ENCODE data around the gene NFU1. TPM values are rescaled to one million over a fixed set of nuclear protein-coding genes. Genes with fewer than 3 reads are reported as not detected.

The NFU1 gene
- total and polyA plus RNA-seq, 2 of the 4 experiments (the other 2 are of a cell fraction) = 24.0 to 32.4 TPM

DNA sequence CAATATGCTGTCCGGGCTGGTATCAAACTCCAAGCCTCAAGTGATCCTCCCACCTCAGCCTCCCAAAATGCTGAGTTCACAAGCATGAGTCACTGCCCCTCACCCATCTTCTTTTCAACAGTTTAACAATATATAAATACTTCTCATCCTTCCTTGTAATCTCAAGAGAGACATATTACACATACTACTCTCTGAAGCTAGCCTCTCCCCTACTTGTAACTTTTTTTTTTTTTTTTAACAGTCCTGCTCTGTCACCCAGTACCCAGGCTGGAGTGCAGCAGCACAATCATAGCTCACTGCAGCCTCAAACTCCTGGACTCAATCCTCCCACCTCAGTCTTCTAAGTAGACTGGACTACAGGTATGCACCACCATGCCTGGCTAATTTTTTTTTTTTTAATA is 55.9 kb downstream of the NFU1 start:
- intact Hi-C loops (cut with micrococcal nuclease) = no loop called here
- H3K9me3 ChIP-seq (ENCODE audit: control insufficient read depth, insufficient read depth, low read length) = no peaks in the 10 kb centered on the region
- no peak overlapping the region for H3K14ac ChIP-seq (replicated peaks; ENCODE audit: low read depth, low read length)
- no peak overlapping the region for H2AK9ac ChIP-seq (replicated peaks; ENCODE audit: low read depth, low read length, poor library complexity)
- no peaks in the 10 kb centered on the region for H3K27me3 ChIP-seq (ENCODE audit: control insufficient read depth, insufficient read depth, low read length)
- DNase-seq (peak; percentile 60), ATAC-seq (ENCODE audit: low read depth) (peak; percentile 51)
- H2AK5ac ChIP-seq (ENCODE audit: low read depth, low read length) = no peak overlapping the region
- H2BK5ac ChIP-seq (ENCODE audit: low read depth, low read length, poor library complexity, severe bottlenecking) = no peak overlapping the region
- no peak overlapping the region for H2BK120ac ChIP-seq (ENCODE audit: low read depth, low read length)
- H3K9me1 ChIP-seq (ENCODE audit: insufficient read depth, low read length) = peaks cover 10% of the 10 kb centered on the region; the same call in 1 of the 2 replicates
- no CpG with 5 or more reads among the region's 1 CpG for WGBS, 2 experiments (ENCODE audit: extremely low coverage in 2 of 2, insufficient read length in 1 of 2)
- no peak overlapping the region for H4K5ac ChIP-seq (ENCODE audit: low read depth, low read length)
- no peak overlapping the region for H3K23ac ChIP-seq (ENCODE audit: low read depth, low read length)
- no peak overlapping the region for H2AFZ ChIP-seq (replicated peaks; ENCODE audit: low read length, poor library complexity)
- no peak overlapping the region for H3K9ac ChIP-seq (ENCODE audit: low read depth, low read length)
- BruUV-seq (replicated peaks) = no TSS peak
- ChIA-PET CTCF (no interaction called here), POLR2A (ENCODE audit: unreplicated experiment) (interaction anchor here (0.6 kb wide), 1 partner anchor 53 kb away, joined by 14 read pairs; no protein-coding TSS in a partner anchor)
- peaks cover 3% of the 10 kb centered on the region for H3K36me3 ChIP-seq (ENCODE audit: control insufficient read depth, insufficient read depth, low read length)
- no peak overlapping the region for H3K4ac ChIP-seq (ENCODE audit: low read depth, low read length)
- H2BK15ac ChIP-seq (ENCODE audit: low read depth, low read length) = no peak overlapping the region
- no peak overlapping the region for H2BK20ac ChIP-seq (ENCODE audit: low read depth, low read length)
- in situ Hi-C loops (cut with MboI; ENCODE audit: low sequenced_read_pairs) = no loop called here
- H3K27ac ChIP-seq (ENCODE audit: insufficient read depth, low read length) = no peak overlapping the region
- TF ChIP-seq NFE2L2 (IDR thresholded peaks at IDR 0.05; ENCODE audit: low read depth, low read length) (no peak), BHLHE40 (IDR thresholded peaks at IDR 0.05; ENCODE audit: low read depth, low read length) (no peak), CEBPB (IDR thresholded peaks at IDR 0.05; ENCODE audit: low read depth, low read length) (no peak), MAFK (IDR thresholded peaks at IDR 0.05; ENCODE audit: low read depth, low read length) (no peak; the same call in 1 of the 2 replicates), POLR2A (IDR thresholded peaks at IDR 0.05; ENCODE audit: low read depth, low read length) (no peak), RFX5 (IDR thresholded peaks at IDR 0.05; ENCODE audit: low read depth, low read length) (no peak), MAZ (IDR thresholded peaks at IDR 0.05; ENCODE audit: borderline replicate concordance, low read depth, low read length) (no peak), SMC3 (IDR thresholded peaks at IDR 0.05; ENCODE audit: low read depth, low read length) (no peak), MXI1 (IDR thresholded peaks at IDR 0.05; ENCODE audit: borderline replicate concordance, low read depth, low read length) (no peak), RCOR1 (IDR thresholded peaks at IDR 0.05; ENCODE audit: insufficient replicate concordance, low read length) (no peak), FOS (IDR thresholded peaks at IDR 0.05; ENCODE audit: low read depth, low read length) (no peak), CHD1 (IDR thresholded peaks at IDR 0.05; ENCODE audit: low read depth, low read length) (no peak)
- TF ChIP-seq, protein P1, sequence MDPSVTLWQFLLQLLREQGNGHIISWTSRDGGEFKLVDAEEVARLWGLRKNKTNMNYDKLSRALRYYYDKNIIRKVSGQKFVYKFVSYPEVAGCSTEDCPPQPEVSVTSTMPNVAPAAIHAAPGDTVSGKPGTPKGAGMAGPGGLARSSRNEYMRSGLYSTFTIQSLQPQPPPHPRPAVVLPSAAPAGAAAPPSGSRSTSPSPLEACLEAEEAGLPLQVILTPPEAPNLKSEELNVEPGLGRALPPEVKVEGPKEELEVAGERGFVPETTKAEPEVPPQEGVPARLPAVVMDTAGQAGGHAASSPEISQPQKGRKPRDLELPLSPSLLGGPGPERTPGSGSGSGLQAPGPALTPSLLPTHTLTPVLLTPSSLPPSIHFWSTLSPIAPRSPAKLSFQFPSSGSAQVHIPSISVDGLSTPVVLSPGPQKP (IDR thresholded peaks at IDR 0.05; ENCODE audit: borderline replicate concordance, low read depth, low read length) = no peak
- H3K18ac ChIP-seq (ENCODE audit: low read depth, low read length) = no peak overlapping the region
- dilution Hi-C loops (cut with HindIII; ENCODE audit: low sequenced_read_pairs, unreplicated experiment) = no loop called here
- H4K8ac ChIP-seq (ENCODE audit: low read depth in 2 of 2, low read length in 2 of 2) = no peak overlapping the region
- peaks cover 4% of the 10 kb centered on the region for H3K4me1 ChIP-seq (ENCODE audit: control insufficient read depth, insufficient read depth, low read length)
- peaks cover 6 to 62% of the 10 kb centered on the region in 2 experiments; a peak in 3 of 4 replicates for H3K79me1 ChIP-seq (ENCODE audit: low read depth in 1 of 2, low read length in 2 of 2)
- no peak overlapping the region for H4K91ac ChIP-seq (ENCODE audit: insufficient read depth, low read depth, low read length)
- H4K20me1 ChIP-seq (ENCODE audit: insufficient read depth, low read length) = peaks cover 88% of the 10 kb centered on the region
- H3K4me2 ChIP-seq (ENCODE audit: low read depth, low read length) = no peak overlapping the region
- H3K56ac ChIP-seq (ENCODE audit: extremely low read depth, insufficient read depth, low read length) = no peak overlapping the region
- H3K4me3 ChIP-seq (ENCODE audit: insufficient read depth, low read depth, low read length) = no peak overlapping the region
